ENCODE data around the gene NDUFV2. TPM values are rescaled to one million over a fixed set of nuclear protein-coding genes. Genes with fewer than 3 reads are reported as not detected.
"Not testable (repeated sequence)": the region's sequence is repeated elsewhere in the genome, so short reads cannot be mapped to it uniquely, and the experiment has no call there.

Gene NDUFV2
- total RNA-seq, 1 donor = 135 TPM

GRCh38 chr18:9087144-9087543, 15.4 kb upstream of the NDUFV2 start:
- DNase-seq (ENCODE audit: low read depth) = no peak
- H3K4me3 ChIP-seq (ENCODE audit: low read depth, low read length) = no peak overlapping the region
- TF ChIP-seq, protein P1, sequence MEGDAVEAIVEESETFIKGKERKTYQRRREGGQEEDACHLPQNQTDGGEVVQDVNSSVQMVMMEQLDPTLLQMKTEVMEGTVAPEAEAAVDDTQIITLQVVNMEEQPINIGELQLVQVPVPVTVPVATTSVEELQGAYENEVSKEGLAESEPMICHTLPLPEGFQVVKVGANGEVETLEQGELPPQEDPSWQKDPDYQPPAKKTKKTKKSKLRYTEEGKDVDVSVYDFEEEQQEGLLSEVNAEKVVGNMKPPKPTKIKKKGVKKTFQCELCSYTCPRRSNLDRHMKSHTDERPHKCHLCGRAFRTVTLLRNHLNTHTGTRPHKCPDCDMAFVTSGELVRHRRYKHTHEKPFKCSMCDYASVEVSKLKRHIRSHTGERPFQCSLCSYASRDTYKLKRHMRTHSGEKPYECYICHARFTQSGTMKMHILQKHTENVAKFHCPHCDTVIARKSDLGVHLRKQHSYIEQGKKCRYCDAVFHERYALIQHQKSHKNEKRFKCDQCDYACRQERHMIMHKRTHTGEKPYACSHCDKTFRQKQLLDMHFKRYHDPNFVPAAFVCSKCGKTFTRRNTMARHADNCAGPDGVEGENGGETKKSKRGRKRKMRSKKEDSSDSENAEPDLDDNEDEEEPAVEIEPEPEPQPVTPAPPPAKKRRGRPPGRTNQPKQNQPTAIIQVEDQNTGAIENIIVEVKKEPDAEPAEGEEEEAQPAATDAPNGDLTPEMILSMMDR (IDR thresholded peaks at IDR 0.05; ENCODE audit: insufficient read depth, low read length) = no peak

DNA sequence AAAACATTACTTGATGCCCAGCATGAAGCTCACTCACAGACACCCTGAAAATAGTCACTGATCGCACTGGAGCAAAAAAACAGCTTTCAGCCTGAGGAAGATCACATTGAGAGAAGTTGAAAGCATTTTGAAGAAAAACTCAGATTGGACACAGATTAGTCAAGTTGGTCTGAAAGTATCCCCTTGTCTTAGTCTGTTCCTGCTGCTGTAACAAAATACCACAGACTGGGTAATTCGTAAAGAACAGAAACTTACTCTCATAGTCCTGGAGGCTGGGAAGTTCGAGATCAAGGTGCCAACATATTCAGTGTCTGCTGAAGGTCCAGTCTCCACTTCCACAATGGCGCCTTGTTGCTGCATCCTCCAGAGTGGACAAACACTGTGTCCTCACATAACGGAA, 14.2 kb upstream of the NDUFV2 start:
- H3K4me3 ChIP-seq (ENCODE audit: low read depth, low read length) = no peak overlapping the region
- TF ChIP-seq, protein P1 (IDR thresholded peaks at IDR 0.05; ENCODE audit: insufficient read depth, low read length) = no peak
- DNase-seq (ENCODE audit: low read depth) = no peak

- not testable (repeated sequence) for H3K4me3 ChIP-seq (ENCODE audit: low read depth, low read length); DNase-seq (ENCODE audit: low read depth)
These were observed 13.8 kb upstream of the NDUFV2 start for GRCh38 chr18:9088727-9089126.

DNA sequence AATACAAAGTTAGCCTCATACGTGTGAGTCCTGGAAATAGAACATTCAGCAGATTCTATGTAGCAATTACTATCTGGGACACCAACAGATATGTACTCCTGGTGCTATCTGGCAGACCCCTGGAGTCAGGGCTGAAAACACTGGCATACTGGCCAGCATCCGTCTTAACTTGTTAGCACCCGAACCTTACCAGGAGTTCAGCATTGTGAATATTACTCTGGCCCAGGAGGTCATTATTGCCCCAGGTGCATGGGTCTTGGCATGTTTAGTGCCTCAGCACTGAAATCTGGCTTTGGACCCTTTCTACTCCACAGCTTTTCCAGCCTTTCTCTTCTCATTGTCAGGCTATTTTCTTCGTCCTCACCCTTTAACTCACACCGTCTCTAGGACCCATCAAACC, 11.9 kb upstream of the NDUFV2 start:
- TF ChIP-seq, protein P1 (IDR thresholded peaks at IDR 0.05; ENCODE audit: insufficient read depth, low read length) = no peak
- DNase-seq (ENCODE audit: low read depth) = no peak
- H3K4me3 ChIP-seq (ENCODE audit: low read depth, low read length) = no peak overlapping the region

DNA sequence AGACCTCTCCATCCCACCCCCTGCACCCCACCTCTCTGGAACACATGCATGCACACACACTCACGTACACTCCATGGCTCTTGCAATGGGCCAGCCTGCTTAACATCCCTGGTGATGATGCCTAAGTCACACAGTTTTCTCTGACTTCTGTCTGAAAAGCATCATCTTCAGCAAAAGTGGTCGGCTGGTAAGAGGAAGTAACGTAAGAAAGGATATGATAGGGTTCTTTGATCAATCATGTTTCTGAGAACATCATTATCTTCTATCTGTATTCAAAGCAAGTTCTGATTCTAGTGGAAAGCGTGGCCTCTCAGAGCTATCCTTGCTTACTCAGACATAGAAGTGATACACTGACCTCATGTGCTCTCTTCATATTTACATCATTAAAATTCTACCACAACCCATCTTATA, 11.4 kb upstream of the NDUFV2 start:
- H3K4me3 ChIP-seq (ENCODE audit: low read depth, low read length) = no peak overlapping the region
- DNase-seq (ENCODE audit: low read depth) = no peak
- TF ChIP-seq, protein P1 (IDR thresholded peaks at IDR 0.05; ENCODE audit: insufficient read depth, low read length) = no peak

DNA sequence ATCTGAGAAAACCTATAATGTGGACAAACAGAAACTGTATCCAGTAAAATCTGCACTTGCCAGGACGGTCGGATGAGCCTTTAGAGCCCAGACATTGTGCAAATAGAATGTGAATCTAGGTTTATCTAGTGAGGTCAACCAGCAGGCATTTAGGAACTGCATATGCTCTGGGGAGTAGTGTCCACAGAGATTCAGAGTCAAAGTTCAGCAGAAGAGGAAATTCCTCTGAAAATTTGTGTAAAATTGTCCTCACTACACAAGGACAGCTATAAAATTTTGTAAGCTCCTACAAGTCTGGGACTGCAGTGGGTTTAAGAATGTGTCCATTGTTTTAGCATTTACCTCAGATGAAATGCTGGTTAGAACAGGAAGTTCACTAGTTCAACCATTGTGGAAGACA, 9.8 kb upstream of the NDUFV2 start:
- peak; percentile 45 for DNase-seq (ENCODE audit: low read depth)
- H3K4me3 ChIP-seq (ENCODE audit: low read depth, low read length) = no peak overlapping the region
- TF ChIP-seq, protein P1 (IDR thresholded peaks at IDR 0.05; ENCODE audit: insufficient read depth, low read length) = no peak

DNA sequence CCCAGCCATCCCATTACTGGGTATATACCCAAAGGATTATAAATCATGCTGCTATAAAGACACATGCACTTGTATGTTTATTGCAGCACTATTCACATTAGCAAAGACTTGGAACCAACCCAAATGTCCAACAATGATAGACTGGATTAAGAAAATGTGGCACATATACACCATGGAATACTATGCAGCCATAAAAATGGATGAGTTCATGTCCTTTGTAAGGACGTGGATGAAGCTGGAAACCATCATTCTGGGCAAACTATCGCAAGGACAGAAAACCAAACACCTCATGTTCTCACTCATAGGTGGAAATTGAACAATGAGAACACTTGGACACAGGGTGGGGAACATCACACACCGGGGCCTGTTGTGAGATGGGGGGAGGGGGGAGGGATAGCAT, 9.4 kb upstream of the NDUFV2 start:
- not testable (repeated sequence) for H3K4me3 ChIP-seq (ENCODE audit: low read depth, low read length); DNase-seq (ENCODE audit: low read depth)

DNA sequence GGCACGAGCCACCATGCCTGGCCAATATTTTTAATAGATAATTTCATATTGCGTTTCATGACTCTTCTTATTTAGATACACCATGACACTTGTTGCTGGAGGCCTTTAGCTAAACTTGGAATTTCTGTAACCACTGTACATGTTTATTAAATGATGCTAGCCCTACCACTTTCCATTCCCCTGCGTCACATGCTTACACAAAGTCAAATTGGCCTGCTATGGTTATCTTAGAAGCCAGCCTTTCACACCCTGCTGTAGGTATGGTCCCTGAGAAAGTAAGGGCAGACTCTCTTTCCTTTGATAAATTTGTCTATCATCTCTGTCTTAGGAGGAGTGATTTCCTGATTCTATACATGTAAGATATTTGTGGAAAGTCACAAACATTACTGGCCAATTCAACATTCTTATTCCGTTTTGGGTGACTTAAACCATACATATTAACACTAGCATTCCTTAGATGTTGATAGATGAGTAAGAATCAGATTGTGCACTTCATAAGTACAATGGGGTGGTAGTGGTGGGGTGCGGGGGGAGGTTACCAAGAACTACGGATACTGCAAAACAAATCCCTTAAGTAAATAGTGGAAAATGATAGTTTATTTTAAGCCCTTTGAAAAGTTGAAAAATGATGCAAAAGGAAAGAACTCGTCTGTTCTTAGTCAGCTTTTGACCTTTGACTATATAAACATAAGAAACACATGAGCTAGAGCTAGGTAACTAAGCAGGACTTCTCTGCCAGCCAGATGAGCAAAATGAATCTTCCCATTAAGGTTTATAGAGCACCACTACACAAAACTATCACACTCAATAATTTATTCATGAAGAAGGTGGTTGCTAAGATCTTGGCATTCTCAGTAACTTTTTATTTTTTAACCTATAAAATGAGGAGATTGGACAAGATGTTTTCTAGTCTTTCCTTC, 7.9 kb upstream of the NDUFV2 start:
- H3K4me3 ChIP-seq (ENCODE audit: low read depth, low read length) = no peak overlapping the region
- DNase-seq (ENCODE audit: low read depth) = peak; percentile 76
- TF ChIP-seq, protein P1 (IDR thresholded peaks at IDR 0.05; ENCODE audit: insufficient read depth, low read length) = no peak
